Cerebellar cortex (tissue), 1 donor: ENCODE results near the gene CEACAM4.
"Not testable (repeated sequence)": the region's sequence is repeated elsewhere in the genome, so short reads cannot be mapped to it uniquely, and the experiment has no call there.

Experiments used
- DNase-seq: peaks from one replicate; pipeline ENCODE4 v3.0.0-alpha.2; 2015; ENCODE audit warnings: low spot score

Gene CEACAM4

GRCh38 chr19:41584931-41585330 lies 41.9 kb downstream of the CEACAM4 start:
- DNase-seq, result no peak

- DNase-seq, result no peak
Measured at GRCh38 chr19:41584260-41584810, 42.5 kb downstream of the CEACAM4 start.

GRCh38 chr19:41582577-41583182 lies 44.2 kb downstream of the CEACAM4 start:
- not testable (repeated sequence) for DNase-seq

GRCh38 chr19:41581068-41581467 lies 45.8 kb downstream of the CEACAM4 start:
- not testable (repeated sequence) for DNase-seq

GRCh38 chr19:41578886-41579285 lies 48.0 kb downstream of the CEACAM4 start:
- DNase-seq, result no peak

- DNase-seq, result no peak
Measured at GRCh38 chr19:41577833-41578232, 49.0 kb downstream of the CEACAM4 start.

- DNase-seq, result no peak
Measured at GRCh38 chr19:41577144-41577830, 49.6 kb downstream of the CEACAM4 start.

GRCh38 chr19:41575998-41576397 lies 50.9 kb downstream of the CEACAM4 start, which contains the start of gene CEACAM21:
Gene CEACAM21, plus strand, starts transcription at chr19:41576166. Its CDS starts 109 bp downstream, at chr19:41576275.
- DNase-seq, result no peak

- peak; percentile 53 for DNase-seq
Measured at GRCh38 chr19:41570639-41571112, 56.2 kb downstream of the CEACAM4 start.

GRCh38 chr19:41570179-41570578 lies 56.7 kb downstream of the CEACAM4 start:
- DNase-seq, result no peak

GRCh38 chr19:41569481-41570150 lies 57.3 kb downstream of the CEACAM4 start:
- no peak for DNase-seq
